D721Med (cell line): ENCODE data around the gene ARHGEF17.

ENCODE experiments used
- DNase-seq: peaks from one replicate; pipeline ENCODE4 v3.0.0; 2011; ENCODE audit warnings: low spot score; ENCODE audit not compliant: insufficient read length
- FAIRE-seq: peaks from 2 replicates; lab custom pipeline; 2011; peaks lifted over from hg19 to GRCh38; lab: Jason Lieb, UNC
- TF ChIP-seq, protein P1 (sequence below): IDR thresholded peaks from 2 replicates; pipeline ENCODE4 v1.5.1; 2012; ENCODE audit warnings: mild to moderate bottlenecking, control low read depth; ENCODE audit not compliant: insufficient read depth; ENCODE audit errors: missing control alignments

The ARHGEF17 gene

DNA sequence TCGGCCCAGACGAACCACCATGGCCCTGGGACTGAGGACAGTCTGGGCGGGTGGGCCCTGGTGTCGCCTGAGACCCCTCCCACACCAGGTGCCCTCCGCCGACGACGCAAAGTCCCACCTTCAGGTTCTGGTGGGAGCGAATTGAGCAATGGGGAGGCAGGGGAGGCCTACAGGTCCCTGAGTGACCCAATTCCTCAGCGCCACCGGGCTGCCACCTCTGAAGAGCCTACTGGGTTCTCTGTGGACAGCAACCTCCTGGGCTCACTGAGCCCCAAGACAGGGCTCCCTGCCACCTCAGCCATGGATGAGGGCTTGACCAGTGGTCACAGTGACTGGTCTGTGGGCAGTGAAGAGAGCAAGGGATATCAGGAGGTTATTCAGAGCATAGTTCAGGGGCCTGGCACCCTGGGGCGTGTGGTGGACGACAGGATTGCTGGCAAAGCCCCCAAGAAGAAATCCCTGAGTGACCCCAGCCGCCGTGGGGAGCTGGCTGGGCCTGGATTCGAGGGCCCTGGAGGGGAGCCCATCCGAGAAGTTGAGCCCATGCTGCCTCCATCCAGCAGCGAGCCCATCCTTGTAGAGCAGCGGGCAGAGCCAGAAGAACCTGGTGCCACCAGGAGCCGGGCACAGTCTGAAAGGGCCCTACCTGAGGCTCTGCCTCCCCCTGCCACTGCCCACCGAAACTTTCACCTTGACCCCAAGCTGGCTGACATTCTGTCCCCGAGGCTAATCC, 2.8 kb downstream of the ARHGEF17 start:
- no peak for DNase-seq
- TF ChIP-seq, protein P1, sequence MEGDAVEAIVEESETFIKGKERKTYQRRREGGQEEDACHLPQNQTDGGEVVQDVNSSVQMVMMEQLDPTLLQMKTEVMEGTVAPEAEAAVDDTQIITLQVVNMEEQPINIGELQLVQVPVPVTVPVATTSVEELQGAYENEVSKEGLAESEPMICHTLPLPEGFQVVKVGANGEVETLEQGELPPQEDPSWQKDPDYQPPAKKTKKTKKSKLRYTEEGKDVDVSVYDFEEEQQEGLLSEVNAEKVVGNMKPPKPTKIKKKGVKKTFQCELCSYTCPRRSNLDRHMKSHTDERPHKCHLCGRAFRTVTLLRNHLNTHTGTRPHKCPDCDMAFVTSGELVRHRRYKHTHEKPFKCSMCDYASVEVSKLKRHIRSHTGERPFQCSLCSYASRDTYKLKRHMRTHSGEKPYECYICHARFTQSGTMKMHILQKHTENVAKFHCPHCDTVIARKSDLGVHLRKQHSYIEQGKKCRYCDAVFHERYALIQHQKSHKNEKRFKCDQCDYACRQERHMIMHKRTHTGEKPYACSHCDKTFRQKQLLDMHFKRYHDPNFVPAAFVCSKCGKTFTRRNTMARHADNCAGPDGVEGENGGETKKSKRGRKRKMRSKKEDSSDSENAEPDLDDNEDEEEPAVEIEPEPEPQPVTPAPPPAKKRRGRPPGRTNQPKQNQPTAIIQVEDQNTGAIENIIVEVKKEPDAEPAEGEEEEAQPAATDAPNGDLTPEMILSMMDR: no peak
- no peak for FAIRE-seq

DNA sequence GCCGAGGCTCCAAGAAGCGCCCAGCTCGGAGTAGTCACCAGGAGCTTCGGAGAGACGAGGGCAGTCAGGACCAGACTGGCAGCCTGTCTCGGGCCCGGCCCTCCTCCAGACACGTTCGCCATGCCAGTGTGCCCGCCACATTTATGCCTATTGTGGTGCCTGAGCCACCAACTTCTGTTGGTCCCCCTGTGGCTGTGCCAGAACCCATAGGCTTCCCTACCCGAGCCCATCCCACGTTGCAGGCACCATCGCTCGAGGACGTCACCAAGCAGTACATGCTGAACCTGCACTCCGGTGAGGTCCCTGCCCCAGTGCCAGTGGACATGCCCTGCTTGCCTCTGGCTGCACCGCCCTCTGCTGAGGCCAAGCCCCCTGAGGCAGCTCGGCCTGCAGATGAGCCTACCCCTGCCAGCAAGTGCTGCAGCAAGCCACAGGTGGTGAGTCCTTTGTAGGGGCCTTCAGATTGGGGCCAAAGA, 3.4 kb downstream of the ARHGEF17 start:
- DNase-seq (no peak), FAIRE-seq (no peak)
- TF ChIP-seq, protein P1: no peak

DNA sequence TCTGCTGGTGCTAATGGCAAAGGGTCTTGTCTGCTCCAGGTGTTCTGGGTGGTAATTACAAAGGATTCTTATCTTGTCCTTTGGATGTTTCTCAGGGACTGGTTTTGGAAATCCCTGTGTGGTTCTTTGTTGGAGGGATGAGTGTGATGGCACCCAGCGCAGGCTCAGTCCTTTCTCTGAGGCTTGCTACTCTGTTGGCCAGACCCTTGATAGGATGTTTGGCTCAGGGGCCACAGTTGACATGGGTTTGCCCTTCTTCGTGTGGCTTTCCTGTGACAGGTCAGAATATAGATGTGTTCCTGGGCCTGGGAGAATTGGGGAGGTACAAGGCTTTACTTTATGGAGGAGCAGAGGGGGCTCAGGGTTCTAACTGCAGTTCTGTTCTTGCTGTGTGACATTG, 4.0 kb downstream of the ARHGEF17 start:
- no peak for DNase-seq
- TF ChIP-seq, protein P1: no peak
- no peak for FAIRE-seq

DNA sequence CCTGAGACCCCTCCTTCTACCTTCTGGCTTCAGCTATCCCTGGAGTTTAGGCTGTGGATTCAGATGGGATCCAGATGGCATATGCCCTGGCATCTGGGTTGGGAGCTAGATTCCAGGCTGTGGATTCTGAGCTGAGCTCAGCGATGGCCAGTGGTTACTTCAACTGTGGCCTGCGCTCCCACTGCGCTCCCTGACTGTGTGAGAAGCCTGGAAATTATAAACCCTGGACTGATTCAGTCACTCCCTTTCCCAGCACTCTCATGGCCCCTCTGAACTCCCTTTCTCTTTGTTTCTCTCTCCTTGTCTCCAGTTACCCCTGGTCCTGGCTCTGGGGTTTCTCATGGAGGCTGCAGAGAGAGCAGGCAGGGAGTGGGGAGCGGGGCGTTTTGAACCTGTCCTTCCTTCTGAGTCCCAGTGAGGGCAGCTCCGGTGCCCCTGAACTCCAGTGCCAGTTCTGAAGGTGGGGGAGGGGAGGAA, 4.8 kb downstream of the ARHGEF17 start:
- no peak for FAIRE-seq
- DNase-seq: no peak
- TF ChIP-seq, protein P1: no peak

DNA sequence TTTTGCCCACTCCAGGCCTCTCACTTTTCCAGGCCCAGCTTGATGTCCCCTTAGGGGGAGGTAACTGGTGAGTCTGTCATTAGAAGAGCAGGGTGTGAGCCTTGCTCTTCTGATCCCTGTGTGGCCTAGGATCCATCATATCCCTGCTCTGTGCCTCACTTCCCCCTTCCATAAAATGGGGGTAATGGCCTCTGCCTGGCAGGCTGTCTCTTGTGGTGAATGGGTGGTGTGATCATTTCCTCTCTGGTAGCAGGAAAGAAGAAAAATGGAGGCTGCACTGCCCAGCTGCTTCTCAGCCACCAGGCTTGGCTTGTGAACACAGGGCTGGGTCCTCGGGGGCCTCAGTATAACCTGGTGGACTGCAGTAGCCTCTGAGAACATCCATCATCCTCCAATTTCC, 5.6 kb downstream of the ARHGEF17 start:
- DNase-seq (no peak), FAIRE-seq (no peak)

DNA sequence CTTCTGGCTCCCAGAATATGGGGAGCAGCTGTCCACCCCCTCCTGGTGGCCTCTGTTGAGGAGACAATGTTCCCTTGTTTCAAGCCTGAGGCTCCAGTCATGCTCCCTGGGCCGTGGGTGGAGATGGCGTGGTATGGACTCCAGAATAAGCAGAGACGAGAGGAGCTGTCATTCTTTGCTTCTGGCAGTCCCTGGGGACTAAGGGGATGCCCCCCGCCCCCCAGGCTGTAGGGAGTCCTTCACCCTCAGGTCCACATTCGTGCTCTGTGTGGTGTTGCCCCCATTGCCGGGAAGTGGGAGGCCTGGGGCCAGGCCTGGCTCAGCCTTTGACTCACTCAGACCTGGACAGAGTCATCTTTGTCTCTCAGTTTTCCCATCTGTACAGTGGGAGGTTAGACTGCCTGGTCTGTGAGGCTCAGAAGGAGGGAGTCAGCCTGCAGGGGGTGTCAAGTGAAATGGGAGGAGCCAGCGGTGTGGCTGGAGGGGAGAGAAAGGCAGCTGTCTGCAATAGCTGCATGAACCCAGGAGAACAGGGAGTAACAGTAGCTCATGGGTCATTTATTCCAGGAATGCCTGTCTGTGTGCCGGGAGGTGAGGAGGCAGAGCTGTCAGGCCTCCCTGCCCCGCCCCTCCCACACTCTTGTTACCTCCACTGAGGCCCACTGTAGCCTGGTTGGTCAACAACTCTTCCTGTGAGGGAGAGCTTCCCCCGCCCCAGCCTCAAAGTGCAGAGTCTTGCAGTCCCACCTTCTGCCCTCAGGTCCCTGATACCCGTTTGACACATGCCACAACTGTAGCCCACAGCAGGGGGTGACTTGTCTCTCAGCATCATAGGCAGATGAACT, 6.3 kb downstream of the ARHGEF17 start:
- TF ChIP-seq, protein P1: no peak
- DNase-seq (no peak), FAIRE-seq (no peak)

More for the DNA sequence above, 5.6 kb downstream of the ARHGEF17 start:
- TF ChIP-seq, protein P1: no peak
